ENCODE results near the gene IMMP2L. TPM values are rescaled to one million over a fixed set of nuclear protein-coding genes. Genes with fewer than 3 reads are reported as not detected.

The IMMP2L gene
- total RNA-seq, 4 donors from 2014 or later: 12.0 to 22.2 (median 17.5) TPM

GRCh38 chr7:111371437-111371836, 190.9 kb downstream of the IMMP2L start:
- TF ChIP-seq CTCF (IDR thresholded peaks at IDR 0.05) (no peak), EP300 (IDR thresholded peaks at IDR 0.05) (no peak), POLR2A (IDR thresholded peaks at IDR 0.05; ENCODE audit: low read depth) (no peak), POLR2AphosphoS5 (IDR thresholded peaks at IDR 0.05) (no peak)
- H3K4me3 ChIP-seq: no peak overlapping the region
- intact Hi-C loops (cut with DNase I): no loop called here
- WGBS: 94% methylated on average over 1 of the region's 1 CpG
- no peaks in the 10 kb centered on the region for H3K4me1 ChIP-seq
- no peak for DNase-seq (ENCODE audit: extremely low spot score)
- H3K27ac ChIP-seq (replicated peaks in 1 of 4): no peak overlapping the region
- H3K36me3 ChIP-seq: no peaks in the 10 kb centered on the region
- H3K27me3 ChIP-seq: no peaks in the 10 kb centered on the region
- H3K9me3 ChIP-seq: no peaks in the 10 kb centered on the region

GRCh38 chr7:111370002-111370401, 192.3 kb downstream of the IMMP2L start:
- 100% methylated on average over 1 of the region's 1 CpG for WGBS
- H3K4me3 ChIP-seq: no peak overlapping the region
- intact Hi-C loops (cut with DNase I): no loop called here
- no peak for DNase-seq (ENCODE audit: extremely low spot score)
- H3K4me1 ChIP-seq: no peaks in the 10 kb centered on the region
- H3K27ac ChIP-seq (replicated peaks in 1 of 4): no peak overlapping the region
- no peaks in the 10 kb centered on the region for H3K9me3 ChIP-seq
- TF ChIP-seq CTCF (IDR thresholded peaks at IDR 0.05) (no peak), EP300 (IDR thresholded peaks at IDR 0.05) (no peak), POLR2AphosphoS5 (IDR thresholded peaks at IDR 0.05) (no peak), POLR2A (IDR thresholded peaks at IDR 0.05; ENCODE audit: low read depth) (no peak)
- H3K36me3 ChIP-seq: no peaks in the 10 kb centered on the region
- no peaks in the 10 kb centered on the region for H3K27me3 ChIP-seq

GRCh38 chr7:111368381-111369065, 193.8 kb downstream of the IMMP2L start:
- TF ChIP-seq CTCF (IDR thresholded peaks at IDR 0.05) (no peak), EP300 (IDR thresholded peaks at IDR 0.05) (no peak), POLR2AphosphoS5 (IDR thresholded peaks at IDR 0.05) (no peak), POLR2A (IDR thresholded peaks at IDR 0.05; ENCODE audit: low read depth) (no peak)
- H3K36me3 ChIP-seq: no peaks in the 10 kb centered on the region
- WGBS: 93% methylated on average over 3 of the region's 3 CpGs
- H3K27ac ChIP-seq (replicated peaks in 1 of 4): no peak overlapping the region
- intact Hi-C loops (cut with DNase I): no loop called here
- peaks cover 0 to 2% (median under 1%) of the 10 kb centered on the region in 4 donors for H3K4me1 ChIP-seq
- H3K27me3 ChIP-seq: no peaks in the 10 kb centered on the region
- H3K9me3 ChIP-seq: no peaks in the 10 kb centered on the region
- no peak overlapping the region for H3K4me3 ChIP-seq
- no peak for DNase-seq (ENCODE audit: extremely low spot score)

GRCh38 chr7:111364413-111364812, 197.9 kb downstream of the IMMP2L start:
- no peaks in the 10 kb centered on the region for H3K9me3 ChIP-seq
- 81% methylated on average over 6 of the region's 6 CpGs for WGBS
- H3K36me3 ChIP-seq: no peaks in the 10 kb centered on the region
- no peak for TF ChIP-seq EP300 (IDR thresholded peaks at IDR 0.05)
- TF ChIP-seq CTCF (IDR thresholded peaks at IDR 0.05): no peak
- no peak for TF ChIP-seq POLR2A (IDR thresholded peaks at IDR 0.05; ENCODE audit: low read depth)
- no peak for TF ChIP-seq POLR2AphosphoS5 (IDR thresholded peaks at IDR 0.05)
- no peaks in the 10 kb centered on the region for H3K27me3 ChIP-seq
- intact Hi-C loops (cut with DNase I): no loop called here
- peaks cover 0 to 12% (median 8%) of the 10 kb centered on the region in 4 donors for H3K4me1 ChIP-seq
- DNase-seq (ENCODE audit: extremely low spot score): no peak
- H3K27ac ChIP-seq (replicated peaks in 1 of 4): no peak overlapping the region
- no peak overlapping the region for H3K4me3 ChIP-seq

GRCh38 chr7:111363099-111363498, 199.2 kb downstream of the IMMP2L start:
- WGBS: 35% methylated on average over 1 of the region's 1 CpG
- Histone ChIP-seq H3K27me3 (no peaks in the 10 kb centered on the region), H3K4me3 (no peak overlapping the region), H3K9me3 (no peaks in the 10 kb centered on the region), H3K4me1 (peaks cover 0 to 17% (median 9%) of the 10 kb centered on the region in 4 donors), H3K27ac (replicated peaks in 1 of 4) (no peak overlapping the region), H3K36me3 (no peaks in the 10 kb centered on the region)
- TF ChIP-seq POLR2AphosphoS5 (IDR thresholded peaks at IDR 0.05) (no peak), EP300 (IDR thresholded peaks at IDR 0.05) (no peak), CTCF (IDR thresholded peaks at IDR 0.05) (no peak), POLR2A (IDR thresholded peaks at IDR 0.05; ENCODE audit: low read depth) (no peak)
- intact Hi-C loops (cut with DNase I): no loop called here
- DNase-seq (ENCODE audit: extremely low spot score): no peak

Measured in esophagus muscularis mucosa (tissue), 4 donors.